ENCODE results near the gene AKT1S1.

Gene AKT1S1

GRCh38 chr19:49860336-49861102 is 16.6 kb downstream of the AKT1S1 start:
- DNase-seq (ENCODE audit: extremely low spot score), result no peak
- ChIA-PET CTCF (no interaction called here), POLR2A (no interaction called here)
- no peak for TF ChIP-seq CTCF (IDR thresholded peaks at IDR 0.05; ENCODE audit: control extremely low read depth, extremely low read depth, low read depth, missing control alignments)

- POLR2A ChIA-PET, result no interaction called here
- CTCF ChIA-PET, result no interaction called here
- no peak for TF ChIP-seq CTCF (IDR thresholded peaks at IDR 0.05; ENCODE audit: control extremely low read depth, extremely low read depth, low read depth, missing control alignments)
- DNase-seq (ENCODE audit: extremely low spot score), result no peak
These were observed 17.3 kb downstream of the AKT1S1 start for GRCh38 chr19:49859682-49860335.

GRCh38 chr19:49858088-49858985 is 18.8 kb downstream of the AKT1S1 start:
- DNase-seq (ENCODE audit: extremely low spot score), result no peak
- POLR2A ChIA-PET, result interaction anchor here (1.4 kb wide), 1 partner anchor 11 kb away, joined by 3 read pairs; no protein-coding TSS in a partner anchor
- CTCF ChIA-PET, result interaction anchor here (1.2 kb wide), 1 partner anchor 9 kb away, joined by 4 read pairs; no protein-coding TSS in a partner anchor
- TF ChIP-seq CTCF (IDR thresholded peaks at IDR 0.05; ENCODE audit: control extremely low read depth, extremely low read depth, low read depth, missing control alignments), result no peak

GRCh38 chr19:49857838-49858087 is 19.4 kb downstream of the AKT1S1 start:
- CTCF ChIA-PET, result interaction anchor here (1.2 kb wide), 1 partner anchor 9 kb away, joined by 4 read pairs; no protein-coding TSS in a partner anchor

GRCh38 chr19:49857061-49857837 is 19.9 kb downstream of the AKT1S1 start:
- POLR2A ChIA-PET, result no interaction called here
- CTCF ChIA-PET, result interaction anchor here (1.2 kb wide), 1 partner anchor 10 kb away, joined by 4 read pairs; no protein-coding TSS in a partner anchor
- no peak for DNase-seq (ENCODE audit: extremely low spot score)
- TF ChIP-seq CTCF (IDR thresholded peaks at IDR 0.05; ENCODE audit: control extremely low read depth, extremely low read depth, low read depth, missing control alignments), result no peak

More at GRCh38 chr19:49857838-49858087, 19.4 kb downstream of the AKT1S1 start:
- no peak for TF ChIP-seq CTCF (IDR thresholded peaks at IDR 0.05; ENCODE audit: control extremely low read depth, extremely low read depth, low read depth, missing control alignments)
- POLR2A ChIA-PET, result no interaction called here
- DNase-seq (ENCODE audit: extremely low spot score), result no peak

- POLR2A ChIA-PET, result no interaction called here
- no peak for DNase-seq (ENCODE audit: extremely low spot score)
- CTCF ChIA-PET, result no interaction called here
- no peak for TF ChIP-seq CTCF (IDR thresholded peaks at IDR 0.05; ENCODE audit: control extremely low read depth, extremely low read depth, low read depth, missing control alignments)
These were observed 20.6 kb downstream of the AKT1S1 start for GRCh38 chr19:49856574-49857021.
